Keratinocyte (primary cell): ENCODE results near the gene UBE2E3. TPM values are rescaled to one million over a fixed set of nuclear protein-coding genes. Genes with fewer than 3 reads are reported as not detected.

Source experiments
- DNase-seq: peaks from one replicate; pipeline ENCODE4 v3.0.0-alpha.2; 2011; ENCODE audit warnings: low read depth, missing footprints, low spot score
- FAIRE-seq: peaks from 2 replicates; lab custom pipeline; 2011; peaks lifted over from hg19 to GRCh38; lab: Jason Lieb, UNC
- H2AFZ ChIP-seq: 2 replicates; pipeline ENCODE4 v1.6.0; 2012; ENCODE audit warnings: low read length, control low read depth, inconsistent platforms; ENCODE audit not compliant: control insufficient read depth
- H3K27ac ChIP-seq: 2 replicates; pipeline ENCODE4 v1.5.1; 2011; ENCODE audit warnings: low read length; ENCODE audit not compliant: control insufficient read depth, insufficient read depth
- H3K27me3 ChIP-seq: 3 replicates; pipeline ENCODE4 v1.6.0; 2011; ENCODE audit warnings: low read length; ENCODE audit not compliant: control insufficient read depth, insufficient read depth; ENCODE audit errors: extremely low read depth
- H3K36me3 ChIP-seq, 2 experiments: 2 replicates in 1 of 2; 3 replicates in 1 of 2; pipeline ENCODE4 v1.5.1; 2011; ENCODE audit warnings: low read length in 2 of 2, mild to moderate bottlenecking in 1 of 2; ENCODE audit not compliant: control insufficient read depth in 2 of 2, insufficient read depth in 2 of 2; ENCODE audit errors: extremely low read depth in 1 of 2
- H3K4me1 ChIP-seq: 3 replicates; pipeline ENCODE4 v1.5.1; 2011; ENCODE audit warnings: low read length; ENCODE audit not compliant: control insufficient read depth, insufficient read depth; ENCODE audit errors: extremely low read depth
- H3K4me2 ChIP-seq: 3 replicates; pipeline ENCODE4 v1.6.0; 2011; ENCODE audit warnings: low read depth, low read length; ENCODE audit not compliant: control insufficient read depth, insufficient read depth; ENCODE audit errors: extremely low read depth
- H3K4me3 ChIP-seq, 3 experiments: fragments of 200-600 bp in 1 of 3; sonication (generic) in 1 of 3; 2 replicates in 2 of 3; 3 replicates in 1 of 3; pipeline ENCODE4 v1.5.1; 2011 to 2016; ENCODE audit warnings: low read length in 3 of 3, mild to moderate bottlenecking in 3 of 3, control low read depth in 2 of 3, inconsistent platforms in 1 of 3, low read depth in 1 of 3, mixed read lengths in 1 of 3, mixed run types in 1 of 3, moderate library complexity in 1 of 3; ENCODE audit not compliant: control insufficient read depth in 2 of 3, insufficient read depth in 2 of 3; ENCODE audit errors: extremely low read depth in 1 of 3
- H3K79me2 ChIP-seq: 2 replicates; pipeline ENCODE4 v1.6.0; 2012; ENCODE audit warnings: low read length; ENCODE audit not compliant: control insufficient read depth, insufficient read depth
- H3K9ac ChIP-seq: 3 replicates; pipeline ENCODE4 v1.6.0; 2011; ENCODE audit warnings: low read length; ENCODE audit not compliant: control insufficient read depth, insufficient read depth; ENCODE audit errors: extremely low read depth
- H3K9me1 ChIP-seq: 3 replicates; pipeline ENCODE4 v1.6.0; 2011; ENCODE audit warnings: low read length; ENCODE audit not compliant: control insufficient read depth, insufficient read depth; ENCODE audit errors: extremely low read depth
- H3K9me3 ChIP-seq: 2 replicates; pipeline ENCODE4 v1.5.1; 2012; ENCODE audit warnings: low read depth, low read length; ENCODE audit not compliant: control insufficient read depth
- H4K20me1 ChIP-seq: 3 replicates; pipeline ENCODE4 v1.6.0; 2011; ENCODE audit warnings: low read length; ENCODE audit not compliant: control insufficient read depth, insufficient read depth; ENCODE audit errors: extremely low read depth
- CTCF ChIP-seq, 3 experiments: IDR thresholded peaks in 1 of 3; conservative IDR thresholded peaks in 1 of 3; optimal IDR thresholded peaks in 1 of 3; 2 replicates in 2 of 3; 3 replicates in 1 of 3; pipeline versions ENCODE3 to v1.5.1; 2011; ENCODE audit warnings: low read length in 3 of 3, mild to moderate bottlenecking in 3 of 3, moderate library complexity in 2 of 3, control low read depth in 1 of 3, inconsistent platforms in 1 of 3; ENCODE audit not compliant: insufficient read depth in 2 of 3; ENCODE audit errors: extremely low read depth in 1 of 3
- EZH2 ChIP-seq: IDR thresholded peaks from one replicate; pipeline ENCODE4 v1.6.1; 2012; ENCODE audit warnings: inconsistent platforms, mild to moderate bottlenecking, low read length, moderate library complexity
- dilution Hi-C: fragments of 300-500 bp; cut with MboI; formaldehyde crosslinking; loops from one replicate; pipeline ENCODE4 v1.7.0; 2020; ENCODE audit warnings: low sequenced_read_pairs; ENCODE audit not compliant: extremely low pct_ligation_motif_present
- polyA plus RNA-seq, 5 experiments: library from polyadenylated mRNA; depleted of rRNA in 3 of 5; stranded (reverse) in 3 of 5; stranded (forward) in 1 of 5; unstranded in 1 of 5; fragments of >200 nt; gene quantifications; 1 replicate in 1 of 5; 2 replicates in 3 of 5; 3 replicates in 1 of 5; pipeline versions ENCODE4 v1.2.1 to v1.2.3, GENCODE V29; 2011 to 2012; ENCODE audit warnings: missing spikeins in 2 of 5, low read depth in 1 of 5, low replicate concordance in 1 of 5

The UBE2E3 gene
- polyA plus RNA-seq, 1 donor (not counting 4 experiments of a cell fraction or from before 2014, with no cell fraction given), result 91.1 TPM

- Histone ChIP-seq H3K4me1 (peaks cover 10% of the 10 kb centered on the region), H3K9ac (no peak overlapping the region), H3K9me3 (no peaks in the 10 kb centered on the region), H2AFZ (no peak overlapping the region), H4K20me1 (no peaks in the 10 kb centered on the region), H3K36me3 (no peaks in the 10 kb centered on the region), H3K27ac (no peak overlapping the region), H3K27me3 (no peaks in the 10 kb centered on the region), H3K4me2 (no peak overlapping the region), H3K9me1 (no peaks in the 10 kb centered on the region), H3K4me3 (no peak overlapping the region), H3K79me2 (peaks cover 25% of the 10 kb centered on the region)
- no peak for TF ChIP-seq CTCF (optimal IDR thresholded peaks at IDR 0.05 in 1 of 3, IDR thresholded peaks at IDR 0.05 in 1 of 3, conservative IDR thresholded peaks at IDR 0.05 in 1 of 3; ENCODE audit: extremely low read depth in 1 of 3, insufficient read depth in 2 of 3, low read length in 3 of 3)
- FAIRE-seq, result no peak
- dilution Hi-C loops, result no loop called here
- DNase-seq, result no peak
Measured at GRCh38 chr2:181051861-181052522, 71.6 kb downstream of the UBE2E3 start.

GRCh38 chr2:181052523-181052891 lies 72.1 kb downstream of the UBE2E3 start:
- DNase-seq (no peak), FAIRE-seq (no peak)
- no peak overlapping the region for H3K4me2 ChIP-seq
- no peaks in the 10 kb centered on the region for H3K9me1 ChIP-seq
- H3K79me2 ChIP-seq, result peaks cover 21% of the 10 kb centered on the region
- H2AFZ ChIP-seq, result no peak overlapping the region
- dilution Hi-C loops, result no loop called here
- H3K9ac ChIP-seq, result no peak overlapping the region
- H3K27ac ChIP-seq, result no peak overlapping the region
- no peaks in the 10 kb centered on the region for H3K36me3 ChIP-seq
- H3K4me3 ChIP-seq, result no peak overlapping the region
- H3K27me3 ChIP-seq, result no peaks in the 10 kb centered on the region
- TF ChIP-seq CTCF (optimal IDR thresholded peaks at IDR 0.05 in 1 of 3, IDR thresholded peaks at IDR 0.05 in 1 of 3, conservative IDR thresholded peaks at IDR 0.05 in 1 of 3; ENCODE audit: extremely low read depth in 1 of 3, insufficient read depth in 2 of 3, low read length in 3 of 3) (no peak), EZH2 (no peak)
- no peaks in the 10 kb centered on the region for H4K20me1 ChIP-seq
- H3K9me3 ChIP-seq, result no peaks in the 10 kb centered on the region
- peaks cover 10% of the 10 kb centered on the region for H3K4me1 ChIP-seq
